K562 (cell line): ENCODE measurements around the gene SLC38A8. TPM values are rescaled to one million over a fixed set of nuclear protein-coding genes. Genes with fewer than 3 reads are reported as not detected.

ENCODE experiments used
- CREB1 ChIP-seq, 2 experiments: sonication (generic) in 1 of 2; formaldehyde crosslinking in 1 of 2; IDR thresholded peaks; 2 replicates each; pipeline versions ENCODE4 v1.6.1 to v1.8.0; 2012 to 2022; ENCODE audit warnings: inconsistent platforms in 1 of 2, mild to moderate bottlenecking in 1 of 2, missing genetic modification reagents in 1 of 2, moderate library complexity in 1 of 2
- CTBP1 ChIP-seq: fragments of 450-650 bp; IDR thresholded peaks from 2 replicates; pipeline ENCODE4 v1.6.1; 2016; ENCODE audit warnings: borderline replicate concordance
- SMC3 ChIP-seq: conservative IDR thresholded peaks from 2 replicates; pipeline ENCODE4 v1.6.1; 2011; ENCODE audit warnings: low read depth, low read length, improper control_type of control experiment; ENCODE audit not compliant: insufficient read depth
- WHSC1 ChIP-seq: IDR thresholded peaks from one replicate; pipeline ENCODE4 v1.6.1; 2012; ENCODE audit warnings: low read length, control low read depth, inconsistent platforms
- polyA plus RNA-seq, 8 experiments: library from polyadenylated mRNA; depleted of rRNA in 4 of 8; stranded (reverse) in 5 of 8; unstranded in 3 of 8; fragments of >200 nt; fragmentation: Nextera tagmentation in 2 of 8; fragmentation: Illumina TruSeq in 1 of 8; extraction: Ambion mirVana in 2 of 8; extraction: Trizol in 1 of 8; gene quantifications; 2 replicates each; pipeline versions ENCODE4 v1.2.1 to v1.2.3, GENCODE V29; 2011 to 2014; ENCODE audit warnings: inconsistent platforms in 1 of 8, missing spikeins in 1 of 8
- total RNA-seq, 7 experiments: library from RNA; depleted of rRNA in 6 of 7; stranded (reverse); fragments of >200 nt in 6 of 7; fragmentation: Illumina TruSeq in 2 of 7; extraction: Trizol in 2 of 7; gene quantifications; 2 replicates each; pipeline versions ENCODE4 v1.2.1 to v1.2.3, GENCODE V29; 2011 to 2021; ENCODE audit warnings: low replicate concordance in 1 of 7
- TF ChIP-seq, protein P1 (sequence below), 2 experiments: fragments of 450-650 bp; formaldehyde crosslinking in 1 of 2; IDR thresholded peaks; 2 replicates each; pipeline versions ENCODE4 v1.4.0 to v1.6.1; 2014 to 2020; ENCODE audit warnings: mild to moderate bottlenecking in 2 of 2, borderline replicate concordance in 1 of 2, low read depth in 1 of 2
- TF ChIP-seq, protein P2 (sequence below): fragments of 450-650 bp; IDR thresholded peaks from 2 replicates; pipeline ENCODE4 v1.6.1; 2017; ENCODE audit warnings: antibody characterized with exemption, mild to moderate bottlenecking

Gene SLC38A8
- total and polyA plus RNA-seq, 9 of the 15 experiments (the other 6 are each of a cell fraction or from before 2014, with no cell fraction given): 0.28 TPM; not detected in 8

DNA sequence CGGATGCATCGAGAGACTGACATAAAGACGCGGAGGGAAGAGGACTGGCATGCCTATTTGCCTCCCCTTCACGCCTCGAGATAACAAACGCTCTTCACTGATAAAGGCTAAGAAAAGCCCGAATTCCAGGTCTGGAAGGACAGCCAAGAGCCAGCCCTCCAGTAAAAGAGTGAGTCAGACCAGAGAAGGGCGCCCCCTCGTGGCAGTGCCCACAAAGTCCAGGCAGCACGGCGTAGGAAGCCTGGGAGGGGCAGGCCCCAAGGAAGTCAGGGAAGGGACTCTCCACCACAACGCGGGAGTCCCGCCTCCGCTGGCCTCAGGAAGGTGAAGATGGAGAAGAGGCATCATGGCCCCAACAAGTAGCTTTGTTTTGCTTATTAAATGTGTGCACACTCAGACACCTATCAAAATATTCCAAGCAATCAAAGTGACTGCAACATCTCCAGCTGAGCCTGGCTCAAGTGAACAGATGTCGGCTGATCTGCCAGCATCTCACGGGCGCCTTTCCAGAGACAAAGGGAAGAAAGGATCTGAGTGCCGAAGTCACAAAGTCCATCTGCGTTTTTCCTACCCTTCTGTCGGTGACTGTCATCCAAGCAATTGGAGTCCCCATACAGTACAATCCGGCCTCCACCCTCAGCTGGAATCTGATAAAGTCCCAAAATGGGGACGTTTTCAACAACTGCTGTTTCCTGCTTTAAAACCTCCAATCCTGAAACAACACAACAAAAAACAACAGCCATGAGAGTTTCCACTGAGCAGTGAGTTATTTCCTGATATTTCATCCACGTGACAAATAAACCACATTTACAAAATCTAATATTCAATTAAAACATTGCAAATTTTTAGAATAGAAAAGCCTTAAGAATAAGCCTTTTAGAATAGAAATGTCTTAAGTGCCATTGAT, 20.4 kb upstream of the SLC38A8 start (continued):
- TF ChIP-seq, protein P1, sequence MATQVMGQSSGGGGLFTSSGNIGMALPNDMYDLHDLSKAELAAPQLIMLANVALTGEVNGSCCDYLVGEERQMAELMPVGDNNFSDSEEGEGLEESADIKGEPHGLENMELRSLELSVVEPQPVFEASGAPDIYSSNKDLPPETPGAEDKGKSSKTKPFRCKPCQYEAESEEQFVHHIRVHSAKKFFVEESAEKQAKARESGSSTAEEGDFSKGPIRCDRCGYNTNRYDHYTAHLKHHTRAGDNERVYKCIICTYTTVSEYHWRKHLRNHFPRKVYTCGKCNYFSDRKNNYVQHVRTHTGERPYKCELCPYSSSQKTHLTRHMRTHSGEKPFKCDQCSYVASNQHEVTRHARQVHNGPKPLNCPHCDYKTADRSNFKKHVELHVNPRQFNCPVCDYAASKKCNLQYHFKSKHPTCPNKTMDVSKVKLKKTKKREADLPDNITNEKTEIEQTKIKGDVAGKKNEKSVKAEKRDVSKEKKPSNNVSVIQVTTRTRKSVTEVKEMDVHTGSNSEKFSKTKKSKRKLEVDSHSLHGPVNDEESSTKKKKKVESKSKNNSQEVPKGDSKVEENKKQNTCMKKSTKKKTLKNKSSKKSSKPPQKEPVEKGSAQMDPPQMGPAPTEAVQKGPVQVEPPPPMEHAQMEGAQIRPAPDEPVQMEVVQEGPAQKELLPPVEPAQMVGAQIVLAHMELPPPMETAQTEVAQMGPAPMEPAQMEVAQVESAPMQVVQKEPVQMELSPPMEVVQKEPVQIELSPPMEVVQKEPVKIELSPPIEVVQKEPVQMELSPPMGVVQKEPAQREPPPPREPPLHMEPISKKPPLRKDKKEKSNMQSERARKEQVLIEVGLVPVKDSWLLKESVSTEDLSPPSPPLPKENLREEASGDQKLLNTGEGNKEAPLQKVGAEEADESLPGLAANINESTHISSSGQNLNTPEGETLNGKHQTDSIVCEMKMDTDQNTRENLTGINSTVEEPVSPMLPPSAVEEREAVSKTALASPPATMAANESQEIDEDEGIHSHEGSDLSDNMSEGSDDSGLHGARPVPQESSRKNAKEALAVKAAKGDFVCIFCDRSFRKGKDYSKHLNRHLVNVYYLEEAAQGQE (IDR thresholded peaks at IDR 0.05; ENCODE audit: borderline replicate concordance): peak; percentile 79; the same call in 1 of the 2 replicates
- TF ChIP-seq, protein P1 (CRISPR knock-in tag; IDR thresholded peaks at IDR 0.05; ENCODE audit: low read depth): no peak
- TF ChIP-seq CTBP1 (peak; percentile 18; the same call in 1 of the 2 replicates), CREB1 (IDR thresholded peaks at IDR 0.05) (no peak), CREB1 (CRISPR knock-in tag; IDR thresholded peaks at IDR 0.05) (peak; percentile 69; the same call in 1 of the 2 replicates), SMC3 (peak; percentile 93), WHSC1 (no peak)
- TF ChIP-seq, protein P2, sequence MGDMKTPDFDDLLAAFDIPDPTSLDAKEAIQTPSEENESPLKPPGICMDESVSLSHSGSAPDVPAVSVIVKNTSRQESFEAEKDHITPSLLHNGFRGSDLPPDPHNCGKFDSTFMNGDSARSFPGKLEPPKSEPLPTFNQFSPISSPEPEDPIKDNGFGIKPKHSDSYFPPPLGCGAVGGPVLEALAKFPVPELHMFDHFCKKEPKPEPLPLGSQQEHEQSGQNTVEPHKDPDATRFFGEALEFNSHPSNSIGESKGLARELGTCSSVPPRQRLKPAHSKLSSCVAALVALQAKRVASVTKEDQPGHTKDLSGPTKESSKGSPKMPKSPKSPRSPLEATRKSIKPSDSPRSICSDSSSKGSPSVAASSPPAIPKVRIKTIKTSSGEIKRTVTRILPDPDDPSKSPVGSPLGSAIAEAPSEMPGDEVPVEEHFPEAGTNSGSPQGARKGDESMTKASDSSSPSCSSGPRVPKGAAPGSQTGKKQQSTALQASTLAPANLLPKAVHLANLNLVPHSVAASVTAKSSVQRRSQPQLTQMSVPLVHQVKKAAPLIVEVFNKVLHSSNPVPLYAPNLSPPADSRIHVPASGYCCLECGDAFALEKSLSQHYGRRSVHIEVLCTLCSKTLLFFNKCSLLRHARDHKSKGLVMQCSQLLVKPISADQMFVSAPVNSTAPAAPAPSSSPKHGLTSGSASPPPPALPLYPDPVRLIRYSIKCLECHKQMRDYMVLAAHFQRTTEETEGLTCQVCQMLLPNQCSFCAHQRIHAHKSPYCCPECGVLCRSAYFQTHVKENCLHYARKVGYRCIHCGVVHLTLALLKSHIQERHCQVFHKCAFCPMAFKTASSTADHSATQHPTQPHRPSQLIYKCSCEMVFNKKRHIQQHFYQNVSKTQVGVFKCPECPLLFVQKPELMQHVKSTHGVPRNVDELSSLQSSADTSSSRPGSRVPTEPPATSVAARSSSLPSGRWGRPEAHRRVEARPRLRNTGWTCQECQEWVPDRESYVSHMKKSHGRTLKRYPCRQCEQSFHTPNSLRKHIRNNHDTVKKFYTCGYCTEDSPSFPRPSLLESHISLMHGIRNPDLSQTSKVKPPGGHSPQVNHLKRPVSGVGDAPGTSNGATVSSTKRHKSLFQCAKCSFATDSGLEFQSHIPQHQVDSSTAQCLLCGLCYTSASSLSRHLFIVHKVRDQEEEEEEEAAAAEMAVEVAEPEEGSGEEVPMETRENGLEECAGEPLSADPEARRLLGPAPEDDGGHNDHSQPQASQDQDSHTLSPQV: no peak
